ENCODE results near the gene FARS2.
"Not testable (repeated sequence)": the region's sequence is repeated elsewhere in the genome, so short reads cannot be mapped to it uniquely, and the experiment has no call there.

FARS2 gene

GRCh38 chr6:5786969-5787720, 525.8 kb downstream of the FARS2 start:
- no peak overlapping the region for H3K4me3 ChIP-seq (replicated peaks; ENCODE audit: low read depth, low read length)
- TF ChIP-seq CTCF (IDR thresholded peaks at IDR 0.05; ENCODE audit: low read length, missing control alignments) = no peak
- no peak for DNase-seq (ENCODE audit: low read depth)

GRCh38 chr6:5789426-5789825, 528.1 kb downstream of the FARS2 start:
- not testable (repeated sequence) for H3K4me3 ChIP-seq (replicated peaks; ENCODE audit: low read depth, low read length); DNase-seq (ENCODE audit: low read depth)

- not testable (repeated sequence) for DNase-seq (ENCODE audit: low read depth); H3K4me3 ChIP-seq (replicated peaks; ENCODE audit: low read depth, low read length)
Observed at GRCh38 chr6:5796555-5796954, 535.2 kb downstream of the FARS2 start.

- DNase-seq (ENCODE audit: low read depth); H3K4me3 ChIP-seq (replicated peaks; ENCODE audit: low read depth, low read length): not testable (repeated sequence)
Observed at GRCh38 chr6:5806406-5806805, 545.1 kb downstream of the FARS2 start.

GRCh38 chr6:5809450-5809849, 548.1 kb downstream of the FARS2 start:
- no peak for DNase-seq (ENCODE audit: low read depth)
- no peak overlapping the region for H3K4me3 ChIP-seq (replicated peaks; ENCODE audit: low read depth, low read length)
- TF ChIP-seq CTCF (IDR thresholded peaks at IDR 0.05; ENCODE audit: low read length, missing control alignments) = no peak

- H3K4me3 ChIP-seq (replicated peaks; ENCODE audit: low read depth, low read length) = no peak overlapping the region
- TF ChIP-seq CTCF (IDR thresholded peaks at IDR 0.05; ENCODE audit: low read length, missing control alignments) = no peak
- no peak for DNase-seq (ENCODE audit: low read depth)
Observed at GRCh38 chr6:5811997-5812396, 550.7 kb downstream of the FARS2 start.

GRCh38 chr6:5813625-5814027, 552.3 kb downstream of the FARS2 start:
- H3K4me3 ChIP-seq (replicated peaks; ENCODE audit: low read depth, low read length) = no peak overlapping the region
- DNase-seq (ENCODE audit: low read depth) = no peak
- TF ChIP-seq CTCF (IDR thresholded peaks at IDR 0.05; ENCODE audit: low read length, missing control alignments) = no peak

- no peak overlapping the region for H3K4me3 ChIP-seq (replicated peaks; ENCODE audit: low read depth, low read length)
- TF ChIP-seq CTCF (IDR thresholded peaks at IDR 0.05; ENCODE audit: low read length, missing control alignments) = no peak
- DNase-seq (ENCODE audit: low read depth) = no peak
Observed at GRCh38 chr6:5814116-5814515, 552.8 kb downstream of the FARS2 start.

Measured in fibroblast of pulmonary artery (primary cell).